ENCODE measurements around the gene APLF.
"Not testable (repeated sequence)": the region's sequence is repeated elsewhere in the genome, so short reads cannot be mapped to it uniquely, and the experiment has no call there.

The APLF gene

DNA sequence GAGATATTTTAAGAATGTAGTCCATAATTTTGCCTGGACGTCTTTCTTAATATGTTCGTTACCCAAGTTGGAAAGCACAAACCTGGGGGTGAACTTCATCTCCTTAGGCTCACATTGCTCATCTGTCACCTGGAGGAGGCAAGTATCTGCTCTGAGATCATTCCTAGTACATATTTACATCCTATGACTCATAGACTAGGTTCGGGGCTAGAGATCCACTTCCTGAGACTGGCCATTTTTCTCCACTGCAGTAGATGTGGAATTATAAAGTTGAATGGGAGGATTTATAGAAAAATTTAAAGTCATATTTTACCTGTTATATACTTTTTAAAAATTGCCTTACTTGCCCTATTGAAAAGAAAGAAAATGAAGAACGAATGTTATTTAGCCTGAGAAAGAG lies 98.5 kb downstream of the APLF start:
- H3K9me3 ChIP-seq, result no peaks in the 10 kb centered on the region
- H3K36me3 ChIP-seq, result no peaks in the 10 kb centered on the region
- H3K4me1 ChIP-seq (ENCODE audit: control insufficient read depth in 1 of 2, insufficient read depth in 1 of 2, low read depth in 1 of 2, low read length in 1 of 2), result no peaks in the 10 kb centered on the region
- TF ChIP-seq, protein P1, sequence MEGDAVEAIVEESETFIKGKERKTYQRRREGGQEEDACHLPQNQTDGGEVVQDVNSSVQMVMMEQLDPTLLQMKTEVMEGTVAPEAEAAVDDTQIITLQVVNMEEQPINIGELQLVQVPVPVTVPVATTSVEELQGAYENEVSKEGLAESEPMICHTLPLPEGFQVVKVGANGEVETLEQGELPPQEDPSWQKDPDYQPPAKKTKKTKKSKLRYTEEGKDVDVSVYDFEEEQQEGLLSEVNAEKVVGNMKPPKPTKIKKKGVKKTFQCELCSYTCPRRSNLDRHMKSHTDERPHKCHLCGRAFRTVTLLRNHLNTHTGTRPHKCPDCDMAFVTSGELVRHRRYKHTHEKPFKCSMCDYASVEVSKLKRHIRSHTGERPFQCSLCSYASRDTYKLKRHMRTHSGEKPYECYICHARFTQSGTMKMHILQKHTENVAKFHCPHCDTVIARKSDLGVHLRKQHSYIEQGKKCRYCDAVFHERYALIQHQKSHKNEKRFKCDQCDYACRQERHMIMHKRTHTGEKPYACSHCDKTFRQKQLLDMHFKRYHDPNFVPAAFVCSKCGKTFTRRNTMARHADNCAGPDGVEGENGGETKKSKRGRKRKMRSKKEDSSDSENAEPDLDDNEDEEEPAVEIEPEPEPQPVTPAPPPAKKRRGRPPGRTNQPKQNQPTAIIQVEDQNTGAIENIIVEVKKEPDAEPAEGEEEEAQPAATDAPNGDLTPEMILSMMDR (IDR thresholded peaks at IDR 0.05), result no peak
- no peak overlapping the region for H3K4me3 ChIP-seq (ENCODE audit: low read depth in 1 of 2, low read length in 1 of 2)
- no peaks in the 10 kb centered on the region for H3K27me3 ChIP-seq
- H3K27ac ChIP-seq, result no peak overlapping the region

DNA sequence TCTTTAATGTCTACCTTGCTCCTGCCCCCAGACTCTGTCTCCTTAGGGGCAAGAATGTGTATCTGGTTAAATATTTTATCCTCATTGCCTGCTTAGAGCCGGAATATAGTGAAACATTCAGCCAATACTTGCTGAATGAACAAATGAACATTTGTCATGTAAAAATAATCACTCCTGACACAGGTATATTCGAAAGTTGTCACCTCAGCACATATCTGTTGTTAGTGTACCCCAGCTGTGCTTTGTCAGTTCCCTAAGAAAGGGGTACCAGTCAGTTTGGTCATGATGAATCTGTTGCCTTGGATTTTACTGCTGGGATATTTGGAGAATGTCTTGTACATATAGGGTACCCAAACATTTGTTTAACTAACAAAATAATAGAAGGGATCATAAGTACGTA lies 99.0 kb downstream of the APLF start:
- no peaks in the 10 kb centered on the region for H3K36me3 ChIP-seq
- H3K4me1 ChIP-seq (ENCODE audit: control insufficient read depth in 1 of 2, insufficient read depth in 1 of 2, low read depth in 1 of 2, low read length in 1 of 2), result no peaks in the 10 kb centered on the region
- no peak overlapping the region for H3K4me3 ChIP-seq (ENCODE audit: low read depth in 1 of 2, low read length in 1 of 2)
- H3K27me3 ChIP-seq, result no peaks in the 10 kb centered on the region
- TF ChIP-seq, protein P1 (IDR thresholded peaks at IDR 0.05), result no peak
- no peak overlapping the region for H3K27ac ChIP-seq
- no peaks in the 10 kb centered on the region for H3K9me3 ChIP-seq

DNA sequence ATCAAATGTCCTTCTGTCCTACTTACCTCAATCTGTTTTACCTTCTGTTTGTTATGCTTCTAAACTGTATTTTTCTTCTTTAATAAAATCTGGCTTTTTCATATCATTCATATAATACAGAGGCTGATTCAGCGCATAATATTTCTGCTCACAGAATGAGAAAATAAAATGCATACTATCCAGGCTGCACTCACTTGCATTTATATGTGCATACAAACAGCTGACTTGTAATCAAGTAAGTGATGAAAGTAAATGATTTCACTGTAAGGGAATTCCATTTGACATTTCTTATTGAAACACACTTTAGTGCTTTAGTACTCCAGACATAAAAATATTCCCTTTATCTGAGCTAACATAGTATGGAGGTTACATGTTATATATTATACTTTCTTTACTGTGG lies 100.7 kb downstream of the APLF start:
- TF ChIP-seq, protein P1 (IDR thresholded peaks at IDR 0.05), result no peak
- no peak overlapping the region for H3K4me3 ChIP-seq (ENCODE audit: low read depth in 1 of 2, low read length in 1 of 2)
- H3K9me3 ChIP-seq, result no peaks in the 10 kb centered on the region
- no peak overlapping the region for H3K27ac ChIP-seq
- no peaks in the 10 kb centered on the region for H3K4me1 ChIP-seq (ENCODE audit: control insufficient read depth in 1 of 2, insufficient read depth in 1 of 2, low read depth in 1 of 2, low read length in 1 of 2)
- no peaks in the 10 kb centered on the region for H3K27me3 ChIP-seq
- no peaks in the 10 kb centered on the region for H3K36me3 ChIP-seq

DNA sequence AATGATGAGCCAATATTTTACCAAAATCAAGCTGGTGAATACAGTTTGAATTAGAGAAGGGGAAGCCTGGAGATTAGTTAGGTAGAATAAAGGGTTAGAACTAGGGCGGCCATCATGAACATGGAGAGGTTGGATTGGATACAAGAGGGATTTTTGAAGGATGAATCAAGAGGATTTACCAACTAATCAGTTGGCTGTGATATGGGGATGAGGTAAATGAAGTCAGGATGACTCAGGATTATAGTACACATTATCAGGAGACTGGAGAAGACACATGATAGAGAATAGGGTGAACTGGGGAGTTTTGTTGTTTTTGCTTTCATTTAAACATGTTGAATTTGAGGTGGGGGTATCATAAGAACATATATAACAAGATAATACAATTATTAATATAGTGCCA lies 102.2 kb downstream of the APLF start:
- no peaks in the 10 kb centered on the region for H3K9me3 ChIP-seq
- no peak overlapping the region for H3K27ac ChIP-seq
- H3K4me1 ChIP-seq (ENCODE audit: control insufficient read depth in 1 of 2, insufficient read depth in 1 of 2, low read depth in 1 of 2, low read length in 1 of 2), result no peaks in the 10 kb centered on the region
- TF ChIP-seq, protein P1 (IDR thresholded peaks at IDR 0.05), result no peak
- no peaks in the 10 kb centered on the region for H3K36me3 ChIP-seq
- no peaks in the 10 kb centered on the region for H3K27me3 ChIP-seq
- no peak overlapping the region for H3K4me3 ChIP-seq (ENCODE audit: low read depth in 1 of 2, low read length in 1 of 2)

DNA sequence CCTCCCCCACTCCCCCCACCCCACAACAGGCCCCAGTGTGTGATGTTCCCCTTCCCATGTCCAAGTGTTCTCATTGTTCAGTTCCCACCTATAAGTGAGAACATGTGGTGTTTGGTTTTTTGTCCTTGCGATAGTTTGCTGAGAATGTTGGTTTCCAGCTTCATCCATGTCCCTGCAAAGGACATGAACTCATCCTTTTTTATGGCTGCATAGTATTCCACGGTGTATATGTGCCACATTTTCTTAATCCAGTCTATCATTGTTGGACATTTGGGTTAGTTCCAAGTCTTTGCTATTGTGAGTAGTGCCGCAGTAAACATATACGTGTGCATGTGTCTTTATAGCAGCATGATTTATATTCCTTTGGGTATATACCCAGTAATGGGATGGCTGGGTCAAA lies 103.0 kb downstream of the APLF start:
- H3K9me3 ChIP-seq; H3K4me1 ChIP-seq (ENCODE audit: control insufficient read depth in 1 of 2, insufficient read depth in 1 of 2, low read depth in 1 of 2, low read length in 1 of 2); H3K27ac ChIP-seq; H3K36me3 ChIP-seq; H3K4me3 ChIP-seq (ENCODE audit: low read depth in 1 of 2, low read length in 1 of 2); H3K27me3 ChIP-seq: not testable (repeated sequence)

DNA sequence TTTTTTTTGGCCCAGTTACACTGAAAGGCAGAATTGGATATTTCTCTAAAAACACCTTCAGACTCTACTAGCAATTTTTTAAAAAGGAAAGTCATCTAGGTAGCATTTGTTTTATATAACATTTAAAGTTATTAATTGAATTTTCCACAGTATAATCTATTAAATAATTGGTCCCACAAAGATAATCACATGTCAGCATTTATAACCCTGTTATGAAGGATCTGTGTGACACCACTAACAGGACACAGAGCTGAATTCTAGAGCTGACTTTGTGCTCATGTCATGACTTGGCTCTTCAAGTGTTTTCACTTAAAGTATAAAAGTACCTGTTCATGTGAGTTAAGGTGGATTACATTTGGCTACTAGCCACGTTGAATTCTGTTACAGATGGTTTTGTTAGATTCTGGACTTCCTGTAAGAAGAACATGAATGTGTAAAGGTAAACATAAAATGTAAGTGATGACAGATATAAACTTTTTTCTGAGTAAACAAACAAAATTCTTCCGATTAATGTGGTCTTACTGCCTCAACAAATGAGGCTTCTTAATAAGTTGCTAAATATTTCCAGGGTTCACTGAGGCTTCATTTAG lies 106.9 kb downstream of the APLF start:
- Histone ChIP-seq H3K9me3 (no peaks in the 10 kb centered on the region), H3K4me3 (ENCODE audit: low read depth in 1 of 2, low read length in 1 of 2) (no peak overlapping the region), H3K4me1 (ENCODE audit: control insufficient read depth in 1 of 2, insufficient read depth in 1 of 2, low read depth in 1 of 2, low read length in 1 of 2) (no peaks in the 10 kb centered on the region), H3K27ac (no peak overlapping the region), H3K36me3 (no peaks in the 10 kb centered on the region), H3K27me3 (no peaks in the 10 kb centered on the region)
- TF ChIP-seq, protein P1 (IDR thresholded peaks at IDR 0.05), result no peak
